HG03097 (cell line): ENCODE results near the gene STK10.
A peak's percentile ranks its signal among the peaks of the same experiment; 100 is the strongest.
"Not testable (repeated sequence)": the region's sequence is repeated elsewhere in the genome, so short reads cannot be mapped to it uniquely, and the experiment has no call there.

Source experiments
- ATAC-seq: cut with Tn5 transposase; IDR thresholded peaks from one replicate; pipeline ENCODE4 v1.9.1; 2021; ENCODE audit not compliant: unreplicated experiment, low FRiP score

STK10 gene

DNA sequence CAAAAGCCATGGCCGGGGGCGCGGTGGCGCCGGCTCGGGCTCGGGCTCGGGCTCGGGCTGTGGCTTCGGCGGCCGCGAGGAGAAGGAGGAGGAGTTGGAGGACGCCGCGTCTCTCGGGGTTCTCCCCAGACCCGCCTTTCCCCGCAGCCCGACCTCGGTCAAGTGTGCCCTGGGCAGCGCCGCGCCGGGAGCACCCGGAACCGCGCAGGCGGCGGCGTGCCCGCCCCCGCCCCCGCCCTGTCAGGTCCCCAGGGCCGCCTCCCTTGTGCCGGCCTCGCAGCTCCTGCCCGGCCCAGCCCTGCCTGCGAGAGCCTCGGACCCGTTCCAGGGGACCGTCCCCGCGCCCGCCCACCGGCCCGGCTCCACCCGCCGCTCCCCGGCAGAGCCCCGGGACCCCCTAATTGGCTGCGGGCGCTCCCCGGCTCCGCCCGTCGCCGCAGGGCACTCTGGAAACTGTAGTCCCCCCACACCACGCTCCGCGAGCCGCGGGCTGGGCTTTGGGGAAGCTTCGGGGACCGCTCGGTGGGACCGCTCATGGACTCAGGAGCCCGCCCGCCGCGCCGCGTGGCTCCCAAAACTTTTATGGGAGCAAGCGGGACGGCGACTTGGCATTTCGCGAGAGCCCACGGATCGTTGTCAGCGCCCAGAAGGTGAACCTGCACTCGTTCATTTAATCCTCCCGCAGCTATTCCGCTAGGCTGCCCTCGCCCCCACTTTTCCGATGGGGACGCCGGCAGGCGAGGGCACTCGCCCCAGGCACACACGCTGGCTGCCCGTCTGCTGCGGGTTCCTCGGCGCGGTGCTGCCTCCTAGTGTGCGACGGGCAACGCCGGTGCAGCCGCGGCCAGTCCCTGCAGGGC is at the start of gene STK10:
Gene STK10 (minus strand): TSS at position 192 of the 860 bp plus-strand sequence. CDS start 182 bp downstream, at position 10.
- ATAC-seq = peak; percentile 71

GRCh38 chr5:172235827-172236736 is 48.1 kb upstream of the STK10 start:
- no peak for ATAC-seq

GRCh38 chr5:172235132-172235780 is 47.2 kb upstream of the STK10 start:
- peak; percentile 52 for ATAC-seq

GRCh38 chr5:172234031-172234430 is 46.0 kb upstream of the STK10 start:
- no peak for ATAC-seq

GRCh38 chr5:172229904-172230303 is 41.9 kb upstream of the STK10 start:
- ATAC-seq = no peak

DNA sequence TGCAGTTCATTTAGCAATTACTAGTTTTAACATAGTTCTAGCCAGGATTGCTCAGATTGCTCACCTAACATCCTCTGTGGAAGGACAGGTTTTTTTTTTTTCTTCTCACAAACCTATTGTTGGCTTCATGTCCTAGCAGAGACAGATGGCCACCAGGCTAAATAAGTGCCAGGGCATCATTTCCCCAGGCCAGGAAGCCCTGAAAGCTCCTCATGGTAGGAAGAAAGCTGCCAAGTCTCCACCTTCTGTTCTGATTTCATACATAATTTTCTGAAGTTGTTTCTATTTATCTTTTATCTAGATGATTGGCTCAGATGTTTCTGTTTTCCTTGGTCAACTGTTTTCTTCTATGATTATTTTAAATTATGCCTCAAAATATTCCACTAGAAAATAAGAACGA is 37.0 kb upstream of the STK10 start:
- ATAC-seq = no peak

GRCh38 chr5:172223901-172224873 is 36.2 kb upstream of the STK10 start:
- peak; percentile 82 for ATAC-seq

DNA sequence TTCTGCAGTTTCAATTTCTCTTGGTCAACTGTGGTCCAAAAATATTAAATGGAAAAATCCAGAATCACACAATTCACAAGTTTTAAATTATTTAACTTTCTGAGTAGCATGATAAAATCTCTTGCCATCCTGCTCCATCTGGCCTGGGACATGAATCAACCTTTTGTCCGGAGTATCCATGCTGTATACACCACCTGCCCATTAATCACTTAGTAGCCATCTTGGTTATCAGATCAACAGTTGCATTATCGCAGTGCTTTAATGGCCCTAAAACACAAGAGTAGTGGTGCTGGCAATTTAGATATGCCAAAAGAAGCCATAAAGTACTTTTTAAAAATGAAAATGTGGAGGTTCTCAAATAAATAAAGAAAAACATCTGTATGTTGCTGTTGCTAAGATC is 31.3 kb upstream of the STK10 start:
- no peak for ATAC-seq

GRCh38 chr5:172216345-172216744 is 28.3 kb upstream of the STK10 start:
- ATAC-seq = no peak

DNA sequence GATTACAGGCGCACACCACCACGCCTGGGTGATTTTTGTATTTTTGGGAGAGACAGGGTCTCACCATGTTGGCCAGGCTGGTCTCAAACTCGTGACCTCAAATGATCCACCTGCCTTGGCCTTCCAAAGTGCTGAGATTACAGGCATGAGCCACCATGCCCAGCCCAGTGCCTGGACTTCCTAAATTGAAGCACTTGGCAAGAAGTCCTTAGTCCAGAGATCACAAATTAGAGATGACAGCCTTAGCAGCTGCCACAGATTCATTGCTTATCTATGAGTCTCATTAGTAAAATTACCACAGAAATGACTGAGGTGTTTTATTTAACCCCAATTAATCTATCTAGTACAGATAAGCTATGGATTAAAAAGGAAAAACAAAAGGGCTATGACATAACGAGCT is 25.1 kb upstream of the STK10 start:
- ATAC-seq = no peak

- no peak for ATAC-seq
Observed at GRCh38 chr5:172211676-172212075, 23.7 kb upstream of the STK10 start.

DNA sequence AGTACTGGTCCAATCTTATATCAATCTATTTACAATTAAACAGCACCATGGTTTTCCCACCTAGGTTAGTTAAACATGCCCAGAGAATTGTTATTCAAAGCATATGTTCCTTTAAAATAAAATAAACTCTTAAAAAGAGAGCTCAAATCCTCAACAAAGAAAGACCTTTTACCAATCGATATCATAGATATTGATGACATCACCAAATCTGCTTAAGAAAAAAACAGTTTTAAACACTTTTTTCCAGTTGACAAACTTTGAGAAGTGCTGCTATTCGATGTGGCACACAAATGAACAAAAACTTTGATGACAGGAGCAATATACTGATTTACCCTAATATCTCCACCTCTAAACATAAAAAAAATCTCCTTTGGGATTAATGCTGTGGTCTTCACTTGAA is 21.7 kb upstream of the STK10 start:
- no peak for ATAC-seq

GRCh38 chr5:172207511-172207910 is 19.5 kb upstream of the STK10 start:
- no peak for ATAC-seq

DNA sequence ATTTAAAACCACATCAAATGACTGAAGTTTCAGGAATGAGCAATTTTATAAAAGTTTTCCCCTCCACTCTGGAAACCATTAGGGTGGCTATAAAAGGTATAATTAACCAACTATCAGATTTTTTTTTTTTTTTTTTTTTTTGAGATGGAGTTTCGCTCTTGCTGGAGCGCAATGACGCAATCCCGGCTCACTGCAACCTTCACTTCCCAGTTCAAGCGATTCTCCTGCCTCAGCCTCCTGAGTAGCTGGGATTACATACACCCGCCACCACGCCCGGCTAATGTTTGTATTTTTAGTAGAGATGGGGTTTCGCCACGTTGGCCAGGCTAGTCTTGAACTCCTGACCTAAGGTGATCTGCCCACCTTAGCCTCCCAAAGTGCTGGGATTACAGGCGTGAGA is 18.0 kb upstream of the STK10 start:
- ATAC-seq = not testable (repeated sequence)

DNA sequence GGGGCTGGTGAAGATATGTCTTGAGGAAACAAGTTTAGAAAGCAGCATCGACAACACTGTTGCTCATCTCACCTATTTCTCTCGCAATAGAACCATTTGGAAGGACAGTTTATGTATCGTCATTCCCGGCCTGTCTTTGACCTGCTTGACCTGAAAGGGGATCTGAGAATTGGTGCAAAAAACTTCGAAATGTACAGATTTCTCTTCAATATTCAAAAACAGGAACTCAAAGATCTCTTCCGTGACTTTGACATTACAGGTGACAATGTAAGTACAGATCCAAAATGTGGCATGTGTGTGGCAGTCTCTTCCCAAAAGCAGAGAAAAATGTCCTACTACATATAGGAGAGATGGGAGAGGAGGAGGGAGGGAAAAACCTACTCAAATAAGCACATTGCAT is 12.5 kb upstream of the STK10 start:
- no peak for ATAC-seq

DNA sequence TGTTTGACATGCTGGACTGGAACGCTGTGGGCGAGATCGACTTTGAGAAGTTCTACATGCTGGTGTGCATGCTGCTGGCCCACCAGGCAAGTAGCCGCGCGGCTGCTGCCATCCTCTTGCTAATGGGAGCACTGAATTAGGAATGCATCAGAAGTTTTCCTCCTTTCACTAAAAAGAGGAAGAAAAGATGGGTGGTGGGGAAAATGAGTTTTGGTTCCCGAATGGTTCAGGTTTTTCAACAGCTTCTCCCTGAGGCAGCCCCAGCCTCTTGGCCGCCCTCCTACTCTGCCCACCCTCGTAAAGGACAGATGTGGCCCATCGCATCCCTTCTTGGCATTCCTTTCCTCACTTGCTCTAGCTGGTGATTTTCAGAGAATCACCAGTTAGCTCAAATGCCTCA is 11.4 kb upstream of the STK10 start:
- ATAC-seq = no peak

DNA sequence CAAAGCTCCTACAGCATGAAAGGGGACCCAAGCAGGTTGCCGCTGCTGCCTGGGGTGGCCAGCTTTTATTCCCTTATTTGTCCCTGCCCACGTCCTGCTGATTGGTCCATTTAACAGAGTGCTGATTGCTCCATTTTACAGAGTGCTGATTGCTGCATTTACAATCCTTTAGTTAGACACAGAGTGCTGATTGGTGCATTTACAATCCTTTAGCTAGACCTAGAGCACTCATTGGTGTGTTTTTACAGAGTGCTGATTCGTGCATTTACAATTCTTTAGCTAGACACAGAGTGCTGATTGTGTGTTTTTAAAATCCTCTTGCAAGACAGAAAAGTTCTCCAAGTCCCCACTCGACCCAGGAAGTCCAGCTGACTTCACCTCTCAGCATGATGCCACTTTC is 9.8 kb upstream of the STK10 start:
- not testable (repeated sequence) for ATAC-seq

DNA sequence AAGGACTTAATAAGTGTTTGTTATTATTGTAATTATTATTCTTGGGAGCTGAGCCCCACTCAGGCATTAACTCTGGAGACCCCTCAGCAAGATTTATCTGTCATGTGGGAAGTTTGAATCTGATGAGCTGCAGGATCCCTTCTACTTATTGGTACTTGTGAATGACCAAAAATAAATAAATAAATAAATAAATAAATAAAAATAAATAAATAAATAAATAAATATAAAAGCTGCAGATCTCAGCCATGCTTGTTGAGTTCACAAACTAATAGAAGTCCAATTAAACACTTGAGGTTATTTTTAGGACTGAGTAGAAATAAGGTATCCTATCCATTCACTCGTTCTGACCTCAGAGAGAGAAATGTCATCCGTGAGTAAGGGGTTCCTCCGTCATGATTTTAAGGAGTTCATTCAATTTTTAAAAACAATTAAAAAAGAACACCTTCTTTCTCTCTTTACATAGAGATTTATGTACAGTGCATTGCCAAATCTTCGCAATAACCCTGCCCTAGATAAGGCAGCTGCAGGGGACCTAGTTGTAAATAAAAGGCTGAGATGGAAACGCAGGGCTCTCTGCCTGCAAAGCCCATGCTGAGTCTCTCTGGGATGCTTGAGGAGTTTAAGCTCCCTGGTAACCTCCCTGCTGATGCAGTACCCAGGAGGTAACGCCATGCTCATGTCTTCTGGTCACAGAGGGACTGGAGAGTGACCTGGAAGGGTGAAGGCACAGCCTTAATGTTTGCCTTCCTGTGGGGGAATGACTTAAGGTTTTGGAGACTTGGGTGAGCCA is 7.2 kb upstream of the STK10 start:
- no peak for ATAC-seq

DNA sequence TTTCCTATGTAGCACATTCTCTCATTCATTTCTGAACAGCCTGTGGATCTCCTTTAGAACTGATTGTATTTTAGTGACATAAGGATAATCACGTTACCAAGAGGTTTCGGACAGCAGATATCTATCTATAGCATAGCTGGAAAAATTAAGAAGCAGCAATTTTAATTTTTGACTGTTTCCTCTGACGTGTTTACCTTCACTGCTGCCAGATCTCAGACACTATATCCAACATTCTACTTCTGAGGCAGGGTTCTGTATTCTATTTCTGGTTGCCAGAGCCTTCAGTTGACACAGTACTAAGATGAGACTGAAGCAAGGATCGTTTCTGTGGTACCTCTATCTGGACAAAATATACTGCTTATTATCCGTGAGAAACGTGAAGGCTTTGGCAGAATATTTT is 5.8 kb upstream of the STK10 start, which contains the start of gene EFCAB9:
Gene EFCAB9 (plus strand): TSS at position 301 of the 400 bp plus-strand sequence. CDS start 1 bp downstream, at position 302.
- ATAC-seq = no peak
